Inferior parietal cortex (tissue), 1 donor: ENCODE results near the gene TRIM45.
A peak's percentile ranks its signal among the peaks of the same experiment; 100 is the strongest.

Experiments used
- DNase-seq: peaks from one replicate; pipeline ENCODE4 v3.0.0-alpha.2; 2016; ENCODE audit errors: extremely low spot score

TRIM45 gene

DNA sequence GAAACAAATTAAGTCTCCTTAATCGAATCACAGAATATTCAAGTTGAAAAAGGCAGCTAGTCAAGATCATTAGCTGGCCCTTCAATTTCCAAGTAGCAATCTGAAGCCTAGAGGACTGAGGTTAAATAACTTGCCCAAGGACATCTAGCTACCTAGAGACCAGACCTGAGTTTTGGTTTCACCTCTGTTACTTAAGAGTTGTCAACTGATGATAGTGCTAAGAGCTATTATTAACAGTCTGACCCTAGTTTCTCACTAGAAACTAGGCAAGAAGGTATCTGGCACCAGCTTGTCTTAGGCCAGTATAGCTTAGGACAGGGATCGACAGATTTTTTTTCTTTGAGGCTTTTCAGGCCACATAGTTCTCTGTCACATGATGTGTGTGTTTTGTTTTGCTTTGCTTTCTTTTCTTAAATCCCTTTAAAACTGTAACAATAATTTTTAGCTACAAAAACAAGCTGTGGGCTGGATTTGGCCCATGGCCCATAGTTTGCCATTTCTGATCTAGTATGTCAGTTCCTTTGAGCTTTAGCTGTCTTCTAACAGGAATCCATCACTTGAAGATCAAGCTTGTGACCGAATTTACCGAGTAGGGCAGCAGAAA, 23.2 kb downstream of the TRIM45 start:
- DNase-seq, result no peak

DNA sequence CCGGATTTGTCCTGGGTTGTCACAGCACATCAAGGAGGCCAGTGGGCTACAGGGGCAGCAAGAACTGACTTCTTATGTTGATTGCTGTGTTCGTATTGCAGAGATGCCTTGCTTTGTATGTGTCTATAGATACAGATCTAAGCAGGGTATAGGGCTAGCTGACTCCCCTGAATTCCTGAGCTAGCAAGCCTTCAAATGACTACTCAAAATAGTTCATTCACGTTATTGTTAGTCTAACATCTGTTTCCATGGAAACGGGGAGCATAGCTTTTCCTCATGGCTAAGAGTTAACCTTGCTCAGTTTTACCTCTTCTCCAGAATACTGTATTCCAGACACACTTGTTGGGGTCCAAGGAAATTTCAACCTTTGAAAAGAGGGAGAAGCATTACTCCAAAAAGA, 24.1 kb downstream of the TRIM45 start:
- DNase-seq, result peak; percentile 37

DNA sequence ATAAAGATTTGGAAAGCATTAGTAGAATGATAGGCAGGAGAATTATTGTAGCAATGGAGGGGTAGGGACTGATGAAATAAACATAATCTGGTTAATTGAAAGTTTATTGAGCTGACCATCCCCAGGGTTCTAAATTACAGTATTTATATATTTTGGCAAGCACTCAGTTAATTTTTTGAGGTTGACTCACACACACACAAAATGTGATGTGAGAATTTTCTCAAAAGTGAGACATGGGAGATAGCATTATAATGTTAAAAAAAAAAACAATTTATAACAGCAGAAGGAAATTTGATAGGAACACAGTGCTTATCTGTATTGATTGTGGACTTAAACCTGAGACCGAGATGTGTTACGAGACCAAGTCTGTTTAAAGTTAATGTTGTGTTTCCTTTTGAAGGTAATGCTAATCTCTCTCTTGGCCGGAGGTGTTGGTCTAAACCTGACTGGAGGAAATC, 24.6 kb downstream of the TRIM45 start:
- no peak for DNase-seq

DNA sequence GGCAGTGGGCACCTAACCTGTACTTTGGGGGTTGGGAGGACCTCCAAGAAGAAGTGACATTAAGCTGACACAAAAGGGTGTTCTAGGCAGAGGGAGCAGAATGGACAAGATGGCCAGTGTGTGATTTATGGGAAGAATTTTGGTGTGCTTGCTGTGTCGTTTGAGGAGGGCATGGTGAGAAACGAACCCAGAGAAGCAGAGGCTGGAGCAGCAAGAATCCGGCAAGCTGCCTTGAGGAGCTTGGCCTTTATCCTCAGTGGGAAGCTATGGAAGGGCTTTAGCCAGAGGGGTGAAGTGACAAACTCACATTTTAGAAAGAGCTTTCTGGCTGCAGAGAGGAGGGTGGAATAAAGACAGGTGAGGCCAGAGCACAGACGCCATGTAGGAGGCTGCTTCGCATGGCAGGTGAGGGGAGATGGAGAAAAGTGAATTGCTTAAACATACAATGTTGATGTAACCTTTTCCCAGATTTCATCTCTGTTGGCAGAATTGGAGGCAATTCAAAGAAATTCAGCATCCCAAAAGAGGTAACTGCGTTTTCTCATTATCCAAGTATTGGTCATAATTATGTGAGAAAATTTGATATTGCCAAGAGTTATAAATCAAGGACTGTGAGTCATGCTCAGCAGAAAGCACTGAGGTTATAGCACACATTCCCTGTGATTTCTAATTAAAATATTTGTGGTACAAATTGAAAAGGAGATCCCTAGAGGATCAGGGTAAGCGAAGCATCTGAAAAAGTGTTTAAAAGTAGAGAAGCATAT, 26.5 kb downstream of the TRIM45 start:
- DNase-seq, result no peak

DNA sequence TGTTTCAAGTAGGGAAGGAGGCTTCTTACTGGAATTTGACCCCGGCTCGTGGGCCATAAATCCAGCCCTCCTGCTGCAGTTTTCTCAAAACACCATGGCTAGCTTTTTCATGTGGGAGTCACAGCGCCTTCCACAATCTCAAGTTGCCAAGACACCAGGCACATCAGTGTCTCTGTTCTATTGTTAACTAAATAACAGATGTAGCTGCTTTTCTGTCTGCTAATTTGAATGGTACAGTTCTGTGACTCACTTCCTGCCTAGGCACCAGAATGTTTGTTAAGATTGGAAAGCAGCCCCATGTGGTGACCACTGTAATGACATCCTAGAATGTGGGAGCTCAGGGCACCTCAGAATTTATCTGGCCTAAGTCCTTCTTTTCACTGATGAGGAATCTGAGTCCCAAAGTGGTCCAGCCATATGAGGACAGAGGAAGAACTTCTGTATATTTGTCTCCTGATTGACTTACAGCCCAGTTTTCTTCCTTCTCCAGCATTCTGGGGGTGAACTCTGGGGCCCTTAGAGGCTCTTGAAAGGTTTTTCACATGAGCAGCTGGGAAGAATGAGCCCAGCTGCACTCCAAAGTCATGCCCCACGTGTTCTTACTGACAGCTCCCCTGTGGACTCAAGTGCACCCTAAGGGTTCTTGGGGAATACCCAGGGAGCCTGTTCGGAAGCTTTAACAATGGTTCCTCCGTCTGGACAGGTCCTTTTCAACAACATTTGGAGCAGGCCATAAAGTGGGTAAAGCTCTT, 27.5 kb downstream of the TRIM45 start:
- DNase-seq, result peak; percentile 58

DNA sequence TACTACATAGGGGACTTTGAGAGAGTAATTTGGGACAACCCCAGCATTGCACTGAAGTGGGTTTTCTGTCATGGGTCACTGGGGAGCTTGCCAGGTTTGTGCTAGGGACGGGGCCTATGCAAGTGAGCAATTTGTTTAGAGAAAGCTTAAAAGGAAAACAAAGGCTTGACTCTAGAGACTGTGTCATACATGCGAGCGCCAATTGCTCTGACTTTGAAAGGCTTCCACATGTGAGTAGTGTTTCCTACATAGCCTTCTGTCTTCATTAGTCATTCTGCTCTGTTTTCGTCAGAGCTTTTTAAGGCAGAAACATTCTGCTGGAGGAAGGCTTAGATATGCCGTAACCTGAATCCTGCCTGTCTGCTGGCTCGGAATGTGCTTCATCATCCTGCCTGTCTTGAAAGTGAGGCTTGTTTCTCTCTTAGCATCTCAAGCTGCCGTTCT, 28.4 kb downstream of the TRIM45 start:
- peak; percentile 73 for DNase-seq

DNA sequence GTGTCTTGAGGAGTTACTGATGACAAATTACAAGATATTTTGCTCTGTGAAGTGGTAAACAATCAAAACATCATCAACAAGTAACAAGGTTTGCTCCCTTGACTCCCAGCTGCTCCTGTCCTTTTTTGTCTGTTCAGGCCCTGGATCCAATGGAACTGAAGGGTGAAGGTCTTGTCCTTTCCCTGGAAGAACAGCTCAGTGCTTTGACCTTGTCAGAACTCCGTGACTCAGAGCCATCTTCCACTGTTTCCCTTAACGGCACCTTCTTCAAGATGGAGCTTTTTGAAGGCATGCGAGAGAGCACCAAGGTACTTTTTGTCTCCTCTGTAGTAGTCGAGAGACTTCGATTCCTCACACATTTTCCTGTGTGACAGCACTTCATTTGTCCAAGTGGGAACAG, 29.0 kb downstream of the TRIM45 start:
- DNase-seq, result no peak

DNA sequence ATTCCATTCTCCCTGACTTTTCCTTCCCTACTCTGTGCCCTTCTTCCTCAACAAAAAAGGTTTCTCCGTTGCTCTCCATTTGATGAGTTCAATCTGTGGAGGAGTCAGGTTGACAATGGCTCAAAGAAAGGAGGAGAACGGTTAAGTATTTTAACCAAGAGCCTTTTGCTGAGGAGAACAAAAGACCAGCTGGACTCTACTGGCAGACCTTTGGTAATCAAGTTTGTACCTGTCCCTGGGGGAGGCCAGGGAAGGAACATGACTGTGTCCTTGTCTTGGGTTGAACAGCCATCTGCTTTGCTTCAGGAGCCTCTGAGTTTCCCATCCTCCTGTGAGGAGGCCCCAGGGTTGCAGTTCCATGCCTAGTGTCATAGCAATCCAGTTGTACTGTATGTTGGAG, 31.6 kb downstream of the TRIM45 start:
- no peak for DNase-seq

DNA sequence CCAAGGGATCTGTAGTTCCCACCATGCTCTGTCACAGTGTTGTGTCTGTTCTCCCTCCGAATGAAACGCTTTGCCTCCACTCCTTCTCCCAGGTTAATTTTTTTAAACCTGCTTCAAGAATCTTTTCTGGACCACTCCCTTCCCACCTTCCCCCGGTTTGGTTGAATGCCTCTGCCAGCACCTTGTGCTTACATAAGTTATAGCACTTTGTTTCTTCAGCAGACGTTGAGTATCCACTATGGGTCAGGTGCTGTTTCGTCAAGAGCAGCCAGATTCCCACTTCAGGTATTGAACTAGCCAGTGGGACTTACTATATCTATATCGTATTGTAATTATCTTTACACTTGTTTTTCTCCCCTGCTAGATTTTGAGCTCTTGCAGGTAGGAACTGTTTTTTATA, 33.9 kb downstream of the TRIM45 start:
- DNase-seq, result no peak

DNA sequence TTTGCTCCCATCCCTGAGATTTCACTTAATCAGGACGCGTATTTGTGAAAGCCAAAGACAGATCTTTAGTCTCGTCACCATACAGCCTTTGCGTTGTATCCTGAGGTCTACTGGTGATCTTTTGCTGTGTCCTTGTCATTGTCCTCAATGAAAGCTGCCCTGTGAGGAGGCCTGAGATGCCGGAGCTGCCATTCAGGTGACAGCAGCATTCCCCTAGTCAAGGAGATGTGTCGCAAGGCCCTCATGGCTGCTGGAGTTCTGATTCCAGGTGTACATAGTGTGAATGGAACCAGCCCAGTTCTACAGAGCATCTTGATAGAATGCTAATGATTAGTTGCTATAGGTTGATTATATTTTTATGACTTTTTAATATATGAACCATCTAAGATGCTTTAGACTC, 37.3 kb downstream of the TRIM45 start:
- no peak for DNase-seq

DNA sequence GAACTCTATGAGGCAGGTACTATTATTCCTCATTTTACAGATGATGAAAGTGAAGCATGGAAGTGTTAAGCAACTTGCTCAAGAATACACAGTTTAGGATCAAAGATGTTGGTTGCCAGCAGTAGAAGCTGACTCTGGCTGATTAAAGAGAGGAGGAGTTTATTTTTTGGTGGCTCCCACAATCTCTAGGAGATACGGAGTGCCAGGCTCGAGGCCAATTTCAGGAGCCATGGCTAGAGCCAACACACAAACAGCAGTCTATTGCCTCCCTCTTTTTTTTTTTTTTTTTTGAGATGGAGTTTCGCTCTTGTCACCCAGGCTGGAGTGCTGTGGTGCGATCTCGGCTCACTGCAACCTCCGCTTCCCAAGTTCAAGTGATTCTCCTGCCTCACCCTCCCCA, 41.8 kb downstream of the TRIM45 start:
- DNase-seq, result no peak

DNA sequence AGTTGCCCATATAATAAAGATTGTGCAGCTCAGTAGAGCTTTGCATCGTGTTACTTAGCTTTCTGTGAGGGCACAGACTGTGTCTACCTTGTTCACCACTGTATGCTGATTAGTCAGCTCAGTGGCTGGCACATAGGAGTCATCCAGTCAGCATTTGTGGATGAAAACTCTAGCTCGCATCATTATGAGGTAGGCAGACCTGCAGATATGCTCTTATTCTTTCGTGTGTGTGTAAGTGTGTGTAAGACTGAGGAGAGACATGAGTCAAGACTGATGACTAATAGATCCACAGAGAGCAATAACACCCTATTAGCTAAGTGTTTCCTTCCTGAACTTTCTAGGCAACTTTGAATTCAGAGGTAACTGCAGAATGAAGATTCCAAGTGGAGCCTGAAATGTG, 44.3 kb downstream of the TRIM45 start:
- no peak for DNase-seq

DNA sequence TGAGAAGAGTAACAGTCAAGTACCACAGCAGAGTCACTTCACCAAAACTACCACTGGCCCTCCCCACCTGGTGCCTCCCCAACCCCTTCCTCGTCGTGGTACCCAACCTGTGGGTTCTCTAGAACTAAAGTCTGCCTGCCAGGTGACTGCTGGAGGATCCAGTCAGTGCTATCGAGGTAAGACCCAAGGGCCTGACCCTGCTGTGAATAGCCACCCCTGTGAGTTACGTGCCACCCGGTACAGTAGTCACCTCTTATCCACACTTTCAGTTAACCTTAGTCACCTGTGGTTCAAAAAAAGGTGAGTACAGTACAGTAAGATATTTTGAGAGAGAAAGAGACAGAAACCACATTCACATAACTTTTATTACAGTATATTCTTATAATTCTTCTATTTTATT, 44.9 kb downstream of the TRIM45 start:
- DNase-seq, result no peak

DNA sequence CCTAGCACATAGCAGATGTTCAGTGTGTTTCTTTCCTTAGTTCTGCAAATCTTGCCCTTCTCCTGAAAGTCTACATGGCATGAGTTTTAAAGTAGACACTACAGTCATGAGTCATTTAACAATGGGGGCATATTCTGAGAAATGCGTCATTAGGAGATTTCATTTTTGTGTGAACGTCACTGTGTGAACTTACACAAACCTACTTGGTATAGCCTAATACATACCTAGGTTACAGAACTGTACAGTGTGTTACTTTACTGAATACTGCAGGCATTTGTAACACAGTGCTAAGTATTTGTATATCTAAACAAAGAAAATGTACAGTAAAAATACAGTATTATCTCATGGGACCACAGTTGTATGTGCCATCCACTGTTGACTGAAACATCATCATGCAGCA, 51.4 kb downstream of the TRIM45 start:
- no peak for DNase-seq

DNA sequence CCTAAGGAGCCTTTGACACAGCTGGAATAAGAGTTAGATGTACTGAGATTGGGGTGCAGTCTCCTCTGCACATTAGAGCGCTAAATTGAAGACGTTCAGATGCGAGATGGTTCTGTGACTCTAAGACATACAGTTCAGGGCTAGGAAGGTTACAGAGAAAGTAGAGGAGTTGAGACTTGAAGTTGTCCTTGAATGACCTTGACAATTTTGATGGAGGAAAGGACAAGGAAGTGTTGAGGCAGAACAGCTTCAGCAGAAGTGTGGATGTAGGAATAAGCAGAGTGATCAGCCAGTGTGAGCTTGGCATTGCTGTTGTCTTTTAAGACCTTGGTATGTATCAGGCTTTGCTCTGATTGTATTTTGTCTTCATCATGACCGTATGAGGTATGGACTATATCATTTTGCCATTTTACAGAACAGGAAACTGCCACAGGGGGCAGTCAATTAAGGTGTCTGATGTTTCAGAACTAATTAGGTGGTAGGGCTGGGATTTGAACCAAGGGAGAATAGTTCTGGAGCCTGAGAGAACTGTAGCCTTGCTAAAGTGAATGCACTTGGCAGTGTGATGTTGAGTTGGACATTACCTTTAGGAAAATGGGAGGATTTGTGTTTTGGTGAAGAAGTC, 52.2 kb downstream of the TRIM45 start:
- no peak for DNase-seq

DNA sequence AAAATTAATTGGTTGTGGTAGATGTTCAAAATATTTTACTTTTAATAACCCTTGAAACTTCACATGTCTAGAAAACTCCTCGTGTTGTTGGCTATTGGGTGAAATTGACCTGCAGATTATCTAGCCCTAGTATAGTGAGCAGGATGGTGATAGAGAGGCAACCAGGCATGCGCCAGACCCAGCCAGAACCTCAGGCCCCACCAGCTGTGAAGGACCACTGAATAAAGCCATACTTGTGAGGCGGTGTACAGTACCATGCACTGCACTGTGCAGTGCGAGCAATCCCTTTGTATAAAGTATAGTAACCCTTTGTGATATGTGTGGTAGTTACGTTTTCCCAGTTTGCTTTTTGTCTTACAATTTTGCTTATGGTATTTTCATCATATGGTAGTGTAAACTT, 53.0 kb downstream of the TRIM45 start:
- no peak for DNase-seq

DNA sequence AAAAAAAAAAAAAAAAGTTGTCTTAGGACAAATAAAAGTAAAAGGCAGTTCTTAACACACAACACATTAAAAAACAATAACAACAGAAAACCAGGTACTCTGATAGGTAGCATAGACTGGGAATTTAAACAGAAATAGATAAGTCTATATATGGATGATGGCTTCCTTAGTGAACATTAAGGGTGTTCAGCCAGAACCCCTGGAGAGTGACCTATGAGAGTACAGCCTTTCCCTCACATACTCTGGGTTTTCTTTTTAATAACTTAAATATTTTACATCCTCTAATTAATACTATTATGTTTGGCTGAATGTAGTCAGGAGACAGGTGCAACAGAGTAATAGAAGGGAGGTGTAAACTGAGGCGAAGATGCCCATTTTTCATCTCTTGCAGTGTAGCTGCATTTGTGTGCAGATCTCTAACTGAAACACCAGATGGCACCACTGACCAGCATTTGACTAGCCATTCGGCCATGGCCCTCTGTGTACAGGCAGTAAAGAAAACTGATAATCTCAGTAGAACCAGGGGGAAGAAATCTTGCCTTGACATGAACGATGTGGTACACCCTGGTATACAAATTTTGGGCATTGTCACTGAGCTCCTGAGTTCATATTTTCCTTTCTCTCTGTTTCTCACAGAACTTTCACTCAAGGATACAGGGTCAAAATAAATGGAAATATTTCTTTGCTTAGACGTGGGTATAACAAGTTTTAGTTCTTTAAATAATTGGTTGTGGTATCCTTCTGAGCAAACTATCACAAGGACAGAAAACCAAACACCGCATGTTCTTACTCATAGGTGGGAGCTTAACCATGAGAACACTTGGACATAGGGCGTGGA, 53.8 kb downstream of the TRIM45 start:
- peak; percentile 85 for DNase-seq

DNA sequence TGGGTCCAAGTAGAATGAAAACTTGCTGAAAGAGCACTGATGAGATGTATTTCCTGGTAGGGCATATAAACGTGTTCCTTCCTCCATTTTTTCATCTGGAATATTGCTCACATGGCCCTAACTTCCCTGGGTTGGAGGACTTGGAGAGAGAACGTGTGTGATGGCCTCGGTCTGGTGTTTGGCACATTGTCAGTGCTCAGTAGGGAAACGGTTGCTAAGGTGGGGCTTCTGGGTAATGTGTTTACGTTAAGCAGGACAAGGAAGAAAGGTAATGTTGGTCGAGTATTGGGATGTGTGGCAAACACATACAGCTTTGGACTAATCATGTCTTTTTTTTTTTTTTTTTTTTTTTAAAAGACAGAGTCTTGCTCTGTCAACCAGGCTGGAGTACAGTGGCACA, 55.2 kb downstream of the TRIM45 start:
- no peak for DNase-seq

DNA sequence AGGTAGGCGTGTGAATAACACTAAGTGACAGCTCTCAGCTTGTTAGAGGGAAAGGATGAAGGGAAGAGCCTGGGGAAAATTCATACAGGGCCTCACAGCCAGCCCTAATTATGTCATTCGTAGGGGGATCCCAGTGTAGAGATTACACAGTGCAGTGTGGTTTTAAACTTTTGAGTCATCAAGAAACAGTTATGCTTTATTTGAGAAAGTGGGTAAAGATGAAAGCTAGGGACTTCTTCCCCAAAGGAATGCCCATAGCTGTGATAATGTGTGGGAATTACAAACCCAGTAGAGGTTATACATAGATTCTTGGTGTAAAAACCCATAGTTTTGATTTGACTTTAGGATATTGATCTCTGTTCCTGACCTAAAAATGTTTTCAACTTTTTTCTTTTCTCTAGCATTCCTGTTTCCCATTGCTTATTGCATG, 59.5 kb downstream of the TRIM45 start:
- no peak for DNase-seq
